Umbilical cord (tissue), 2 donors: ENCODE measurements around the gene LHFPL5. TPM values are rescaled to one million over a fixed set of nuclear protein-coding genes. Genes with fewer than 3 reads are reported as not detected.
A peak's percentile ranks its signal among the peaks of the same experiment; 100 is the strongest.

Experiments
- DNase-seq: peaks from one replicate; pipeline ENCODE4 v3.0.0-alpha.2; 2015; ENCODE audit warnings: low spot score
- total RNA-seq: library from RNA; depleted of rRNA; stranded (reverse); fragments of >200 nt; gene quantifications from one replicate; pipeline ENCODE4 v1.2.3, GENCODE V29; 2014; ENCODE audit warnings: low replicate concordance; ENCODE audit not compliant: insufficient read depth

Gene LHFPL5
- total RNA-seq, 1 donor from 2014 or later: 0.24 TPM

DNA sequence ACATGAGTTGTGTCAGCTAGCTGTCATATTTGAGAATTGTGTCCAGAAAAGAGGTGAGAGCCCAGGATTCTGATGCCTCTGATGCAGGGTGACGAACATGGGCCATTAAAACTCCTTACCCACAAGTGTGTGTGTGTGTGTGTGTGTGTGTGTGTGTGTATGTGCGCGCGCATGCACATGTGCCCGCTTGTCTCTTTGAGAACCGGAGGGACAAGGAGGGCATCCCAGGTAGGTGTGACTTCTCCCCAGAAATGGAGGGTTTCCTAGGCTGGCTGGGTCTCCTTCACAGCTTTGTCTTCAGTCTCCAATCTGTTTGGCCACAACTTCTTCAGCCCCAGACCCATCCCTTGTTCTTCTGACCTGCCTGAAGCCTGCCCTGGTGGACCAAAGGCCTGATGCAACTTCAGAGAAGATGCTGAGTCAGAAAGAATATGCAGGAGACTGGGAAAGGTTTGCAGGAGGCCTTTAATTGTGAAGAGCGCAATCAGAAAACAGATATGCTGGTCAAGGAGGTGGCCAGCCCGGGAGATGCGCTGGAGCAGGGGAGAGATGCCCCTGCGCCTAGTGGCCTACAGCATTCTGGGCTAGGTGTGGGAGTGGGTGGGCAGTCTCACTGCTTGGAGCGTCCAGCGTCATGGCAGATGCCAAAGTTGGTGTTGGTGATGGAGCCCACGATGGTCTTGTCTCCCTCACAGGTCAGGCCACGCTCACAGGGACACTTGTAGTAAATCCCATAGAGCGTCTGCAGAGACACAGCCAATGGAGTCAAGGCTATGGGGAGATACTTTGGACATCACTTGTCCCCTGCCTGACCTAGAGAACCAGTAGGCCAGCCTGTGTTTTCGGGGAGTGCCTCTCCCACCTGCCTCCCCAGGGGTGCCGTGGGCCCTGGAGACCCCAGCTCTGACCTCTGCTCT is 10.4 kb upstream of the LHFPL5 start:
- no peak for DNase-seq

DNA sequence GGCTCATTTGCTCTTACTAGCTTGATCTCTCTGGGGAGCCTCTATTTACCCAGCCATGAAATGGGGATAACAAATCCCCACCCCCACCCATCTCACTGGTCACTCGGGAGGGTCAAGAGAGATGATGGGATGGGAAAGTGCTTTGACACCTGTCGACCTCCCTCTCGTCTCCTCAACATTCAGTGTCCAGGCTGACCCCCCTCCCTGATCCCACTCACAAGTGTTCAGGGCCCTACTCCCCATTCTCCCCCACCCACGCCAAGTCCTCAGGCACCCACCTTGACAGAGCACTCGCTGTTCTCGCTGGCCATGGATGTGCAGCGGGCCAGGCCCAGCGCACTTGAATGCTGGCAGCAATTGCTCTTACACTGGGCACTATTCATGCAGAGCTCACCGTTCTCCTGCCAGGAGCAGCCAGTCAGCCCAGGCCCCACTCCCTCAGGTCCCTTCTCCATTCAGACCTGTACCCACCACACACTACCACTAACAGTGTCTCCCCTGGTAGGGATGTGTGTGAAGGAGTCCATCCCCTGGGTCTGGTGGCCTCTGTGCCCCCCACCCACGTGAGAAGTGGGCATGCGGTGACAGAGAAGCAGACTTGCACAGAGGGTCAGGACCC is 9.6 kb upstream of the LHFPL5 start:
- no peak for DNase-seq

DNA sequence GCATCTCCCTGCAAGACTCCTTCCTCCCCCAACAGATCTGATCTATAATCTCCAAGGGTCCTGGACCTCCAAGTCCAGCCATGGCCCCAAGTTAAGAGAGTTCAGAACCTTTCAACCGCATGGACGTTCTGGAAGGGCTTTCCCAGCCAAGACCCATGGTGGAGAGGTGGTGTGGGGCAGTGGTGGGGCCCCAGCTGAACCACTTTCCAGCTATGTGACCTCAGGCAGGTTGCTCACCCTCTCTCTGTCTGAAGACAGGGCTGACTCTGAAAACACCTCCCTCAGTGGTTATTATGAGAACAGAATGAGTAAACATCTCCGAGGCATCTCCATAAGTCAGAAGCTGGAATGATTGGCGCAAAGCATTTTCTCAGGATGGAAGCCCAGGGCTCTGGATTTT is 8.9 kb upstream of the LHFPL5 start:
- DNase-seq: no peak

GRCh38 chr6:35797837-35798526 is 7.2 kb upstream of the LHFPL5 start:
- DNase-seq: no peak

- no peak for DNase-seq
Observed at GRCh38 chr6:35798706-35799105, 6.4 kb upstream of the LHFPL5 start.

- no peak for DNase-seq
Observed at GRCh38 chr6:35801148-35801547, 4.0 kb upstream of the LHFPL5 start.

DNA sequence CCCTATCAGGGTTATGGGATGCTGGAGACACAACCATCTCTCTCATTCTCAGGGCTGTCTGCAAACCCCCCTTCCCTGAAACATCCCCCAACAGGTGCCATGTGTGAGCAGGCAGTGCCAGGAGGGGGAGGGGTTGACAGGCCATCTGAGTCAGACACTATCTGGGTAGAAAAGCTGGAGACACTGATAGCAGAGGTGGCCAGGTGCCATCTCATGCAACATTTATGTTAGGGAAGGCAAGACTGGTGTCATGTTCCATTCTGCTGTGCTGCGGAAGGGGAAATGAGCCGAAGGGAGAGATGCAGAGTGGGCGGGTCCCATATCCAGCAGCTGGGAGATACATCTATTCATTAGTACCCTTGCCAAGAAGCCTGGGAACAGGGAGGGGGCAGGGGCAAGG is 3.5 kb downstream of the LHFPL5 start:
- DNase-seq: no peak

GRCh38 chr6:35809809-35810208 is 4.7 kb downstream of the LHFPL5 start:
- DNase-seq: no peak

- peak; percentile 59 for DNase-seq
Observed at GRCh38 chr6:35810971-35811698, 6.0 kb downstream of the LHFPL5 start.

DNA sequence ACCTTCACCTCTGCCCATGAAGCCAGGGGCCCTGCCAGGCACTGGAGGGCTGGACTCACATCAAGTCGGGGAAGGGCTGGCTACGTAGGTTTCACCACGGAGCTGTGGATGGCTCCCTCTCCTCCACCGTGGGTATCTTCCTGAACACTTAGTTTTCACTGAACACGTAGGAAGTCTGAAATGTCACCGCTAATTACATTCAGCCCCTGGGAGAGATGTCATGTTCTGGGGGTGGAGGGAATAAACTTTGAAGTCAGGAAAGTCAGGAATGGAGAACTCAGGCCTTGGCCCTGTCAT is 6.5 kb downstream of the LHFPL5 start:
- no peak for DNase-seq

DNA sequence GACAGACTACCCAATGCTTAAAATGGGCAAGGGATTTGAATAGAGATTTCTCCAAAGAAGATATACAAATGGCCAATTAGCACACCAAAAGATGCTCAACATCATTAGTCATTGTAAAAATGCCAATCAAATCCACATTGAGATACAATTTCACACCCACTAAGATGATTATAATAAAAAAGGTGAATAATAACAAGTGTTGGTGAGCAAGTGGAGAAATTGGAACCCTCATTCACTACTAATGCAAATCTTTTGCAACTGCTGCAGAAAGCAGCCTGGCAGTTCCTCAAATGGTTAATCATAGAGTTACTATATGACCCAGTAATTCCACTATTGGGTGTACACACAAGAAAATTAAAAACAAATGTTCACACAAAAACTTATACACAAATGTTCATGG is 12.4 kb downstream of the LHFPL5 start:
- no peak for DNase-seq

GRCh38 chr6:35823601-35824000 is 18.4 kb downstream of the LHFPL5 start:
- DNase-seq: no peak

DNA sequence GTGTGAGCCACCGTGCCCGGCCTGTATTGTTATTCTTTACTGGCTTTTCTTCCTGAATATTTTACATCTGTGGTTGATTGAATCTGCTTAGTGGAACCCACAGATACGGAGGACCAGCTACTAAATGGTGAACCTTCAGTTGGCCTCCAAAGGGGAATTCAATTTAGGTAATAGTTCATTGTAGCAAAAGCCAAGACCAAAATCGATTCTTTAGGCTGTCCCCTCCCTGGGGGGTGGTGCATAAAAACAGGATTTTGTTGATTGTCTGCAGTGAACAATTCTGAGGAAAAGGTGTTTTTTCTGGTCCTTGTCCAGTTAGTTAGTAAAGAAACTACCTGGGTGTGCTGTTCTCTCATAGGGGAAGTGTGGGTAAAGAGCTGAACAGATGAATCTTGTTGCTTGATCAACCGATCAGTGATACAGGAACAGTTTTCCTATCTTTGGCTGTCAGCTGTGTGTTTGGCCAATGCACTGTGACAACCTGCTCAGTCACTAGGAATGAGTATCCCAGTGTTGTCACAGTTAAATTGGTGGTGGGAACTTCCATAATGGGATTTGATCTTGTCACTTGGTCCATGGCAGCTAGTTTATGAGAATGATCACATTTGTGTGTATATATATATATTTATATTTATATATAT is 19.5 kb downstream of the LHFPL5 start:
- no peak for DNase-seq

- no peak for DNase-seq
Observed at GRCh38 chr6:35829306-35829705, 24.2 kb downstream of the LHFPL5 start.

GRCh38 chr6:35831257-35832007 is 26.3 kb downstream of the LHFPL5 start:
- DNase-seq: no peak

DNA sequence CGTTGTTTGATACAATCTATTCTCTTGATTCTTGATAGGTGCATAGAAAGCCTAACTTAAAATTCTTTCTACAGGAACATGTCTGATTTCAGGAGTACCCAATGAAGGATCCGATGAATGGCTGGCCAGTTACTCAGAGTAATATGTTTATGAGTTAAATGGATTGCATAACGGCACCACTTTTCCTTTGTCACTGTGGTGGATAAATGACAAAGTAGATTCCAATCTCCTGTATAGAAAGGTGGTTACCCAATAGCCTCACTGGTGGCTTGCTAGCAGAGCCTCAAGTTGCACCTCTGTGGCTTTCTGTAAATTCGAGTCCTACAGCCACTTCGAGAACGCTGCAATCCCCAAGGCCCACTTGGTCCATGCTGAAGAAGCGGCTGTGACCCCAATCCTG is 28.4 kb downstream of the LHFPL5 start:
- no peak for DNase-seq

DNA sequence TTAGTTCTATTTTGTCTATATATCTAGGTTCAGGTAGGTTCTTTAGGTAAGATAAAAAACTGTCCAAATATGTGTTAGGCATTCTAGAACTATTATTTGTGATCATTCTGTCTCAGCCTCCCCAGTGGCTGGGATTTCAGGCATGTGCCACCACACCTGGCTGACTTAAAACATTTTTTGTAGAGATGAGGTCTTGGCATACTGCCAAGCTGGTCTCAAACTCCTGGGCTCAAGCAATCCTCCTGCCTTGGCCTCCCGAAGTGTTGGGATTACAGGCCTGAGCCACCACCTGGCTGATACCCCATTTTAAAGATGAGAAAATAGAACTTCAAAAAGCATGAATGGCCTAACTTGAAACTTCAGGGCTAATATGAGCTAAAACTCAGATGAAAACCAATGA is 33.9 kb downstream of the LHFPL5 start:
- no peak for DNase-seq

GRCh38 chr6:35842381-35842780 is 37.2 kb downstream of the LHFPL5 start:
- DNase-seq: no peak

DNA sequence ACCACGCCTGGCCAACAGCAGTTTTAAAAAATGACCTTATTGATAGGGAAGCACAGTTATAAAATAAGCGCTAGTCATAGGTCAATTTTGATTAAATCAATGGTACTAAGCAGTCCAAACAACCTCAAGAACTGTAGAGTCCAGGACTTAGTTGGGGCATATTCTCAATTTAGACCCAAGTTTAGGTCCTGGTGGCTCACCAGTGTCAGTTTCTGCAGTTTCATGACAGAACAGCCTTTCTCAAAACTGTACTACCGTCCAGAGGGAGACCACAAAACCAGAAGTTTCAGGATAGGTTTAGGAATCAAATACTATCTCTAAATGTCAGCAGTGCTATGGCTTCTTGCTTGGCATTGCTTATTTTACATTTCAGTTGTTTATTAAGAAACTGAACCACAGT is 39.1 kb downstream of the LHFPL5 start:
- no peak for DNase-seq

DNA sequence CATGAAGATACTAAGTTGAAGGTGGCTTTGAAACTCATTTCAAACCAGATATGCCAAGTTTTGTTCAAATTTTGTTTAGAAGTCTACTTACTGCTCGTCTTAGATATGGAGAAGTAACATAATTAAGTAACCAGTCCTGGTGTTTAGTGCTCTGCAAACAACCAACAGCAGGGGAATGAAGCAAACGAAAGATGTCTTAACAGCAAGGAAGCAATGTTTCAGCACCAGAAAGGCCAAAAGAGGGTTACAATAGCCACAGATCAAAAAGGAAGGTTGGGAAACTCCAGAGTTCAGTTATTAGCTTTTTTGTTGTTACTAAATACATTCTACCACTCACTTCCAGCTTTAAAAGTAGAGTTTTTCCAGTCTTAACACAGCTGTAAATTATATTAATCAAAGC is 45.1 kb downstream of the LHFPL5 start:
- no peak for DNase-seq

DNA sequence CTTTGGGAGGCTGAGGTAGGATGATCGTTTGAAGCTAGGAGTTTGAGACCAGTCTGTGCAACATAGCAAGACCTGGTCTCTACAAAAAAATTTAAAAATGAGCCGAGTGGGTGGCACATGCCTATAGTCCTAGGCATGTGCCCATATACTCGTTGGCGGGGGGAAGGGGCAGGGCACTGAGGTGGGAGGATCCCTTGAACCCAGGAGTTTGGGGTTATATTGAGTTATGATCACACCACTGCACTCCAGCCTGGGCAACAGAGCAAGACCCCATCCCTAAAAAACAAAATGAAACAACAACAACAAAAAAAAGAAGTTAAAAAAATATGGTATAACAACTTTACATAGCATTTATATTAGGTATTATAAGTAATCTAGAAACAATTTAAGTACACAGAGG is 47.8 kb downstream of the LHFPL5 start:
- DNase-seq: no peak
